Endometrial microvascular endothelial cells (primary cell): Measurements from ENCODE around the gene LILRA5. TPM values are rescaled to one million over a fixed set of nuclear protein-coding genes. Genes with fewer than 3 reads are reported as not detected.
"Not testable (repeated sequence)": the region's sequence is repeated elsewhere in the genome, so short reads cannot be mapped to it uniquely, and the experiment has no call there.

ENCODE experiments used
- in situ Hi-C: cut with HindIII; loops from 2 replicates; pipeline ENCODE4 v1.10.0; 2017; ENCODE audit warnings: low sequenced_read_pairs, low pct_unique_long_range_greater_than_20kb; ENCODE audit errors: inconsistent ontology term
- total RNA-seq: library from RNA; depleted of rRNA; stranded (reverse); fragments of >200 nt; gene quantifications from one replicate; pipeline ENCODE4 v1.2.3, GENCODE V29; 2015; ENCODE audit errors: inconsistent ontology term

LILRA5 gene
- total RNA-seq, 1 donor from 2014 or later: not detected

DNA sequence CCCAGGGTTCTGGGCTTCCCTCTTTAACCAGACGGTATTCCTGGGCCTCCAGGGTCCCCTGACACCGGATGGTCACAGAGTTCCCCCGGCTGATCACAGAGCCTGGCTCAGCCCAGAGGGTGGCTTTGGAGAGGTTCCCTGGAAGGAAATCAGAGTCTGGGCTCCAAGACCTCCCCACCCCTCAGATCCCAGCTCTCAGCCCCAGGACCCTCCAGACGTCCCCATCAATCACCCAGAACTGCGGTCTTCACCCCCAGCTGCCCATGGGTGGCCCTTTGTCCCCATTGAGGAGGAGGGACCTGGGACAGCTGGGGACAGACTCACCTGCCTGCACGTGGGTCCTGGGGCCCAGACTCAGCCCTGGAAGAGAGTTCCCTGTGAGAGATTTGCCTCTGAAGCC, 955 bp downstream of the LILRA5 start:
- in situ Hi-C loops: no loop called here

DNA sequence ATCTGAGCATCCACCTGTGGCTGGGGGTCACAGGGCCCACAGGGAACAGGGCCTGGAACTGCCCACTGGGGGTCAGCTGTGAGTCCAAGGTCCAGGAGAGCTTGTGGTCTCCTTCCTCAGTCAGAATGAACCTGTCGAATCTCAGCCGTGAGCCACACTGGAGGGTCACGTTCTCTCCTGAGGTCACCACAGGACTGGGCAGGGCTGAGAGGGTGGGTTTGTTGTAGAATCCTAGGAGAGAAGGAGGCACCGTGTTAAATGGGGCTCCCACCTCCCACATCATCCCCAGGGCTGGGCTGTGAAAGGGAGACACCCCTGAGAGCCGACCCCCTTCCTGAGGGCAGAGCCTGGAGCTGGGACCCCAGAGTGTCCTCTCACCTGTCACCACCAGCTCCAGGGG, 1.5 kb downstream of the LILRA5 start:
- in situ Hi-C loops: no loop called here

DNA sequence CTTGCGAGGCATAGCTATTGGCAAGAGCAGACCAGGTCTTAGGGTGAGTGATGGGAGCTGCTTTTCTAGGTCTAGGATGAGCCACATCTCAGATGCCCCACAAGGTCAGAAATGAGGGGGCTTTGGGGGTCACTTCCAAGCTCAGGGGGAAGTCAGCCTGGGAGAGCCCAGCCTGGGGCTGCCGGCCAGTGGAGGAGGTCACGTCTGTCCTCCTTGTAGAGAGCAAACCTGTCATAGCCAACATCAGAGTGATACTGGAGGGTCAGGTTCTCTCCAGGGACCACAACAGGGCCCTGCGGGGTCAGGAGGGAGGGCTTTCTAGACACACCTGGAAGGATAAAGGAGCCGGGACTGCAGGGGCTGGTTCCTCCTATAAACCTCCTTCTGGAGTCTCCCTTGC, 2.4 kb downstream of the LILRA5 start:
- in situ Hi-C loops: no loop called here

DNA sequence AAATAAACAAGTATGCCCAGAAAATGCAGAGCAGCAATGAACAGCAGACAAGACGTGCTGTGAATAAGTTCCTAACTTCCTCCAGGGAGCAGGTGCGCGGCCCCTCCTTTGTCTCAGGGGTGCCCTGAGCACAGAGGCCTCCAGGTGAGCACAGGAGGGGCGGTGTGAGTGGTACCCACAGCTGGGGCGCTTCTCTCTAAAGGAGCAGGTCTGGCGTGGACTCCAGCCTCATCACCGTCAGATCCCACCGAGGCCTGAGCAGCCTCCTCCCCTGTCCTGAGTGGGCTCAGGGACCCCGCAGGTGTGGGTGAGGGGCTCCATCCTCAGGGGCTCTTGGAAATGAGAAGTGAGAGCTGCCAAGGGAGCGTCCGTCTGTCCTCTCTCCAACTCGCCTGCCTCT, 3.2 kb downstream of the LILRA5 start:
- in situ Hi-C loops: no loop called here

DNA sequence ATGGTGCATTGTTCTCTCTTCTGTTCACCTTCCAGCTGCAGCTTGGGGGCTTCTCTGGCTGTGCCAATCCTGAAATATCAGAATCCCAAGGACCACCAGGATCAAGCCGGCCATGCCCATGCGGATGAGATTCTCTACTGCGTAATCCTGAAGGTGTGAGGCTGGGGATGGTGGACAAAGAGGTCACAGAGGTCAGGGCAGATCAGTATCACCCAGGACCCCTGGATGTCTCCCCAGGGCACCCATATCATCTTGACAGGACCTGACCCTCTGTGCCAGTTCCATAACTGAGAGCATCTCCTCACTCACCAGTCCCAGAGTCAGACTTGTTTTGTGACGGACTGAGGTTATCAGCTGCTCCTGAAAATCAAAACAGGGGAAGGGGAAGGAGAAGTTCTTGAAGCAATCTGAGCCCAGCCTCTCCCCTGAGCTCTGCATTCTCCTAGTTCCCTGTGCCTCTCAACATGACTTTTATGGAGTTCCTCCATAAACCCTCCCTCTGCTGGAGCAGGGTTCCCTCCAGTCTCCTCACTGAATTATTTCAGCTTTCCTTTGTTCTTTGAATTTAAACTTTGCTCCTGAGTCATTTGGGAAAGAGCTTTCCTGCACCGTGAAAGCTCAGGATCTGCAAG, 5.5 kb downstream of the LILRA5 start:
- in situ Hi-C loops: no loop called here

DNA sequence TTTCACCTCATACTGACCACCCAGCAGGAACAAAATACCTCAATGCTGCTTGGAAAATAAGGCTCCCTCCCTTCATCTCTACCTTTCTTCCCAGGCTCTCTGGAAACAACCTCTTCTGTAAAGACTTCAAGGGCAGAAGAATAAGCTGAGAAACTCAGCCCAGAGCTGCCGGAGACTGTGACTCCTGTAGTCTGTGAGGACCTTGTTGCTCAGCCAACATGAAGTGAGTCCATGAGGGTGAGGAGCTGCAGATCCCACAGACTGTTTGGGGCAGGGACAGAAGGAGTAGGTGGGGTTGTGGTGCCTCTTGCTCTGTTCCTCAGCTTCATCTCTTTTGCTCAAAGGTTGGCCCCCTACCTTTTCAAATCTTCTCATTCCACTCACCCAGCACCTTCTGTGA, 7.8 kb downstream of the LILRA5 start:
- in situ Hi-C loops: no loop called here

DNA sequence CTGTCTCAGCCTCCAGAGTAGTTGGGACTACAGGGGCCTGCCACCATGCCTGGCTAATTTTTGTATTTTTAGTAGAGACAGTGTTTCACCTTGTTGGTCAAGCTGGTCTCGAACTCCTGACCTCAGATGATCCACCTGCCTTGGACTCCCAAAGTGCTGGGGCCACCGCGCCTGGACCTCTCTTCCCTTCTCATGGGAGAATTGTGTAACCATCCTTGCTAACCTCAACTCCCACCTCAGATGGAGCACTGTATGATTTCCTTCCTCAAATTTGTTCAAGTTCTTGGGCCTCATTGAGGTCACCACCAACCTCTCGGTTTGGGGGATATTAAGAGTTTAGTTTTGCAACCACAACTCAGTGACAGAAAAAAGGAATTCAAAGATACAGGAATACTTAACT, 10.7 kb downstream of the LILRA5 start:
- in situ Hi-C loops: no loop called here

DNA sequence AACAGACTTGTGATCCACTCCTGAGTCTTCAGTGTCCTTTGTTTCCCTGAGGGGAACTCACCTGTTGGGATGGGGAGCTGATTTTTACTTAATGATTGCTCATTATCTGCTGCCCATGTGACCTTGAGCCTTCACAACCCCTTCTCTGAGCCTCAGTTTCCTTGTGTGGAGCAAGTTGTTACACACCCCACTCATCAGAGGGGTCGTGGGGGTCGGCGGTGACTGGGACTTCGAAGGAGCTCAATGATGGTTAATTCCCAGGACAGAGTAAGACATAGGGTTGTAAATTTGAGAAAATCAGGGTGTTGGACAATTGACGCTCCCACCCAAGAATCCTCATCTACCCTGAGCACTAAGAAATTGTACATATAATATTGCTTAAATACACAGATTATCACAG, 13.5 kb downstream of the LILRA5 start:
- in situ Hi-C loops: no loop called here

DNA sequence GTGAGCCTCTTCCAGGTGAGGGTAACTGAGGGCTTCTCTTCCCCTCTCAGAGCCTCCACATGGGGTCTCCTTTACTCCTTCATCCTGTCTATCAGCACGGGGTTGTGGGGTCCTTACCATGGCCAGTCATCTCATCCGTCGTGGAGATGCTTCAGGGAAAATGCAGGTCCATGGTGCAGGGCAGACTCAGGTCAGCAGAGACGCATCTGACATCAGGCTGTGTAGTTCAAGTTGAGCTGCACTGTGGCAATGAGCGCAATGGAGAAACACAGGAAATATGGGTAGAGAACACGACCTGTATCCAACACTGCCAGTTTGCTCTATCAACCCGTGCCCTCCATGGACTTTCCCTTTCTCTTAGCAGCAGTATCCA, 13.9 kb downstream of the LILRA5 start:
- in situ Hi-C loops: no loop called here

DNA sequence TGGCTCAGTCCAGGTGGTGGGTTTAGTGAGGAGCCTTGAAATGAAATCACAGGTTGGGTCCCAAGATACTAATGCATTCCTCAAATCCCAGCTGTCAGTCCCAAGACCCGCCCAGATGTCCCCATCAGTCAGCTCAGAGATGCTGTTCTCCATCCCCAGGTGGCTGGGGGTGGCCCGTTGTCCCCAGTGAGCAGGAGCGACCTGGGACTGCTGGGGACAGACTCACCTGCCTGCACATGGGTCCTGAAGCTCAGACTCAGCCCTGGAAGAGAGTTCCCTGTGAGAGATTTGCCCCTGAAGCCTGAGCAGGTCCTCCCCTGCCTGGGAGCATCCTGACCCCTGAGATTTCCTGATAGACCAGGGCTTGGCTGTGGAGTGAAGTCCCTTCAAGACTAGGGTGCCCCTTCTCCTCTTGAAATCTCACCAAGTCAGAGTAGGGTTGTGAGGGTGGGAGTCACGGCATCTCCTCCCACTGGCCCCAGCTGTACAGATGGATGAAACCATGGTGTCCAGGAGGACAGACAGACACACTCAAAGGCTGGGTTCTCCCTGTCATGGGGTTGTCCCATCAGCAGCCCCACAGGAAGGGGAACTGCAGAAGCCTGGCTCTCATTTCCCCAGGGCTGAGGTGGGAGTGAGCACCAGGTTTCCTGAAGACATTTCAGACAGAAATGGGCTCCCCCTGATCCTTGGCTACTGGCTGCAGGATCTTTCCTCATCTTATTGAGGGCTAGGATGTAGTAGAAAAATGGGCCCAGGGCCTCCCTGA, 14.4 kb downstream of the LILRA5 start:
- in situ Hi-C loops: no loop called here

DNA sequence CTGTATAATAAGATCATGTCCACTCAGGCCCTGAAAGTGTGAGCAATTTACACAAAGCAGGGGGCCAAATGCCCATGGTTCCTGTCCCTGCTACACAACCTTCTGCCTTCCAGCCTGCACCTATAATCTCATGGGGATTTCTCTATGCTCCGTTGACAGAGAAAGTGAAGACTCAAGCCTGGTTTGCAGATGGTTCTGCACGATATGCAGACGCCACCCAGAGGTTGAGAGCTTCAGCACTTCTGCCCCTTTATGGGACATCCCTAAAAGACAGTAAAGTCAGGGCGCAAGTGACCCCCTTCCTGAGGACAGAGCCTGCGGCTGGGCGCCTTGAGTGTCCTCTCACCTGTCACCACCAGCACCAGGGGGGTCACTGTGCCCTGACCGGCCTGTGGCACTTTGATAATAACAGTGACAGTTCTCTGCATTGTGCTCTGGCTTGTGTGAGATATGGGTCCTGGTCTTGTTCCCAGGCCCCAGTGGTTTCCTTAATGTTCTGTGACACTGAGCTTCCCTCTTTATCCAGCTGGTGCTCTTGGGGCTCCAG, 15.1 kb downstream of the LILRA5 start:
- in situ Hi-C loops: no loop called here

DNA sequence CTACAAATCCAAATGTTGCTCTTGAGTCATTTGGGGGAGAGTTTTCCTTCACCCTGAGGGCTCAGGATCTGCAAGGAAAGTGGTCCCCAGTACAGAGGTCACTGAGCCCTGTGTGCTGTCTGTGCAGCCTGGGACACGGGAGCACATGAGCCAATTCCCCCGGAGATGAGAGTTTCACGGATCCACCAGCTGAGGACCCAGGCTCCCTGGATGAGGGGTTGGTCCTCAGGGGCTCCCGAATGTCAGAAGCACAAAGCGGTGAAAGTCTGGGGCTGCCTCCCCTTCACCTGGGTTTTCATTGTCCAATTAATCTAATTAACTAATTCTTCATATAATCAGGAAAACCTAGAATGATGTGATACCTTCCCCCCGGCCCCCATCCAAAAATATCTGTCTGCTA, 18.4 kb downstream of the LILRA5 start:
- in situ Hi-C loops: no loop called here

DNA sequence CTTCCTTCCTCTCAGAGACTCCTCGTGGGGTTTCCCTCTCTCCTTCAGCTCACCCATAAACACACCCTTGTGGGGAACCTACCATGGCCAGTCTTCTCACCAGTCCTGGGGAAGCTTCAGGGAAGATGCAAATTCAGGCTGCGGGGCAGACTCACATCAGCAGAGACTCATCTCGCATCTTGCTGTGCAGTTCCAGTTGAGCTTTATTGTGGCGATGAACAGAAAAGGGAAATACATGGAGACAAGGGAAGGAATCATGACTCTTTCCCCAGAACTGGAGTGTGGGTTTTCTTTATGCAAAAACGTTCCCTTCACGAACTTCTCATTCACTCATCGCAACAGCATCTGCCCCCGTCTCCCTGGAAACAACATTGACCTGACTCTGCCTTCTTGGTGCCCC, 23.8 kb downstream of the LILRA5 start:
- in situ Hi-C loops: not testable (repeated sequence)

DNA sequence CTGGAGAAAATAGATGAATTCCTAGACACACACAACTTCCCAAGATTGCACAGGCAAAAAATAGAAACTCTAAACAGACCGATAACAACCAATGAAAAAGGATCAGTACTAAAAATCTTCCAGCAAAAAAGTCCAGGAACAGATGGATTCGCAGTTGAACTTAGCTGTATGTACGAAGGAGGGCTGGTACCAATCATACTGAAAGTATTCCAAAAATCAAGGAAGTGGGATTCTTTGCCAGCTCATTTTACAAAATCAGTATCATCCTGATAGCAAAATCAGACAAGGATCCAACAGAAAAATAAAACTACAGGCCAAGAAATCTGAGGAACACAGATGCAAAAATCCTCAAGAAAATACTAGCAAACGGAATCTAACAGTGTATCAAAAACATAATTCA, 25.5 kb downstream of the LILRA5 start:
- in situ Hi-C loops: no loop called here

DNA sequence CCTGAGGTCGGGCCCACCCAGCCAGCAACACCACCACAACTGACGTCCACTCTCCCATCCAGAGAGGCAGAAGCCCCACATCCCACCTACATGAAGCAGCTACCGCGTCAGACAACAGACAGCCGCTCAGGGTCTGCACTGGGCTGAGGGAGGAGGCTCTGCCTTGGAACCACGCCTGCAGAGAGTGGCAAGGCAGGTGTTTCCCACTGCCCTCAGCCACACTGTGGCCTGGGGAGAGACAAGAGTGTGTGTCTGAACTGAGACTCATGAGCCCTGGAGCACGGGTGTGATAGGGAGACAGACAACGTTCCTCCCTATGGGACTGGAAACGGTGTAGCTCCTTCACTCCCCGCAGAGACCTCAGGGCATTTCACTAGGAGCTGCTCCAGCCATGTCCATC, 26.7 kb downstream of the LILRA5 start:
- in situ Hi-C loops: not testable (repeated sequence)

DNA sequence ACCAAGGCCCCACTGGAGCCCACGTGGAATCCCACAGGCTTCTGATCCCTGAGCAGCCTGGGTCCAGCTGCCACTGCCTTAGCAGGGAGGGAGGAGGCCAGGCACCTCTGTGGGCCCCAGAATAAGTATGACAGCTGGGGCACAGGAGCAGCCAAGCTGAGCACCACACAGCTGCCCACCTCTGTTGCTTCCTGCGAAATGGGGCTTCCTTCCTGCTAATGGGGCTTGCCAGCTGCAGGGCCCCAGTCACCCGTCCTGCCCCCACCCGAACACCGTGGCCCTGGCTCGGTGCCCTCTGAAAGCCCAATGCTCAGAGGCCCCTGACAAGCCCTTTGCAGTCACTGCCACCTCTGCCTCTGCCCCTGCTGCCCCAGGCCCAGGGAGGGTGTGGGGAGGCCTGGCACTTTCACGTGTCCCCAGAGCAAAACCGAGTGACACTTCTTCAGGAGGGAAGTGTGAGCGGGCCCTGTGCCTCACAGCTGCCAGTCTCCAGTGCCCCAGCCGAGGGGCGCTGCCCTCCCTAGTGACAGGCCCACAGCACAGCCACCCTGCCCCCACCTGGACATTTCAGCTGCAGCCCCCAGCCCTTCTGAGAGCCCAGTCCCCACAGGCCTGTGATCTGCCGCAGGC, 27.4 kb downstream of the LILRA5 start:
- in situ Hi-C loops: not testable (repeated sequence)

DNA sequence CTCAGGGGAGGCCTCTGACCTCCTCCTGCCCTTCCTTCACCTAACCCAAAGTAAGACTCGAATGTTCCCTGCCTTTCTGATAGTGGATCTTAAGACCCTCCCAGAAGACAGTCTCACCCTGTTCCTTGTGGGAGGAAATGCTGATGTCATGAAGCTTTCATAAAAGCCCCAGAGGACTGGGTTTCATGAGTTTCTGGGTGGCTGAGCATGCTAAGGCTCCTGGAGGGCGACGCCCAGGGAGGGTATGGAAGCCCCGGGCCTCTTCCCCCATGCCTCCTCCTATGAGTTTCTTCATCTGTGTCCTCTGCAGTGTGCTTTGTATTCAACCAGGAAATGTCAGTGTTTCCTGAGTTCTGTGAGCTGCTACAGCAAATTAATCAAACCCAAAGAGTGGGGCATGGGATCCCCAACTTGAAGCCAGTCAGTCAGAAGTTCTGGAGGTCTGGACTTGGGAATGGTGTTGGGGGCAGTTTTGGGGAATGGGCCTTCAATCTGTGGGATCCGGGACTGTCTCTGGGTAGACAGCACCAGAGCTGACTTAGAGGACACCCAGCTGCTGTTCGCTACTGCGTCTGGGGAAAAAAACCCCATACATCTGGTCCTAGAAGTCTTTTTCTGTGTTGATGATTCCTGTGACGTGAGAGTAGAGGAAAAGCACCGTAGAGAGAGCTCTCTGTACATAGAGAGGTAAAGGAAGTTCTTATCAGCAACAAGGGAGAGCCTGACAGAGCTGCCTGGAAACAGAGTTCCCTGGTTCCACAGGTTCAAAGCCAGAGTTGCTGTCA, 30.1 kb downstream of the LILRA5 start:
- in situ Hi-C loops: no loop called here

DNA sequence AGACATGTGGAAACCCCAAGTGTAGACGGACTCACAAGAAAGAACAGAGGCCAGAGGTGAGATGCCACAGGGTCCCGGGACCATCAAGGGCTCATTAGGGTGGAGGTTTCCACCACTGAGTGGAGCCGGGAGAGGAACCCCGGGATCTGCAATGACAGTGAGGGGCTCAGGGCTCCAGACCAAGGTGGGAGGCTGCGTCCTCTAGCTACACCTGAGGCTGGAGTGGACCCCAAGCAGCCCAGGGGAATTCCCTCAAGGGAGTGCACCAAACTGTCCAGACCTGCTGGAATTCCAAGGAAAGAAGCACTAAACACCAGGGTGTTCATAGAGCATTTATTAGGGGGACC, 31.3 kb downstream of the LILRA5 start:
- in situ Hi-C loops: not testable (repeated sequence)

DNA sequence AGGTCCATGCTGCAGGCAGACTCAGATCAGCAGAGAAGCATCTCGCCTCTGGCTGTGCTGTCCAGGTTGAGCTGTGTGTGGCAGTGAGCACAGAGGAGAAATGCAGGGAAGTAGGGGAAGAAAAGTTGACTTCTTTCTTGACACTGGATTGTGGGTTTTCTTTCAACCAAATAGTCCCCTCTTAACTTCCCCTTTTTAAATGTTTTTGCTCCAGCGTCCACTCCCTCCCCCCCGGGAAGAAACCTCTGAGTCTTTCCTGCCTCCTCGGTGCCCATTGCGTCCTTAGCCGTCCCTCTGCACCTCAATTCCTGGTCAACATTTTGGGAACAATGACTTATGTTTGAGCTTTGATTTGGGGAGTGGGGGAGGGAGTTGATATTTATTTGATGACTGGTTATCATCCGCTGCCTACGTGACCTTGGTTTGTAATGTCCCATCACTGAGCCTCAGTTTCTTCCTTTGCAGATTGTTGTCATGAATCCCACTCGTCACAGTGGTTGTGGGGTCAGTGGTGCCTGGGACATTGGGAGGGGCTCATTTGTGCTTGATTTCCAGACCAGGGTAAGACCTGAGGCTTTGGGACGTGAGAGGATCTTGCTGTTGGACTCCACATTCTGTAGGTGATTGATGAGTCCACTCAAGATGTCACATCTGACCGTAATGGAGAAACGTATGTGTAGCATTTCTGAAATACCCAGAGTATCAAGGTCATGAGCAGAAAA, 31.8 kb downstream of the LILRA5 start, which contains the start of gene LILRB2:
Gene LILRB2 (minus strand): TSS at position 104 of the 722 bp plus-strand sequence. CDS start 614 bp downstream, outside the sequence.
- in situ Hi-C loops: no loop called here
